Measurements from ENCODE around the gene GHR.
A peak's percentile ranks its signal among the peaks of the same experiment; 100 is the strongest.
"Not testable (repeated sequence)": the region's sequence is repeated elsewhere in the genome, so short reads cannot be mapped to it uniquely, and the experiment has no call there.

GHR gene

GRCh38 chr5:42656651-42657015, 233.4 kb downstream of the GHR start:
- H2AFZ ChIP-seq (ENCODE audit: low read length): peak overlapping the region; percentile 99
- H3K4me2 ChIP-seq (ENCODE audit: low read depth, low read length, poor library complexity, severe bottlenecking): peak overlapping the region; percentile 73
- TF ChIP-seq CTCF (conservative IDR thresholded peaks at IDR 0.05; ENCODE audit: low read length) (peak; percentile 58), EZH2phosphoT487 (IDR thresholded peaks at IDR 0.05; ENCODE audit: borderline replicate concordance) (no peak)

DNA sequence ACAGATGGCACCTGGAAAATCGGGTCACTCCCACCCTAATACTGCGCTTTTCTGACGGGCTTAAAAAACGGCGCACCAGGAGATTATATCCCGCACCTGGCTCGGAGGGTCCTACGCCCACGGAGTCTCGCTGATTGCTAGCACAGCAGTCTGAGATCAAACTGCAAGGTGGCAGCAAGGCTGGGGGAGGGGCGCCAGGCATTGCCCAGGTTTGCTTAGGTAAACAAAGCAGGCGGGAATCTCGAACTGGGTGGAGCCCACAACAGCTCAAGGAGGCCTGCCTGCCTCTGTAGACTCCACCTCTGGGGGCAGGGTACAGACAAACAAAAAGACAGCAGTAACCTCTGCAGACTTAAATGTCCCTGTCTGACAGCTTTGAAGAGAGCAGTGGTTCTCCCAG, 236.6 kb downstream of the GHR start:
- H3K9me3 ChIP-seq (ENCODE audit: insufficient read depth, low read depth, low read length); H3F3A ChIP-seq (ENCODE audit: low read depth); H3K9me2 ChIP-seq (replicated peaks; ENCODE audit: low read depth, low read length); H3K27me3 ChIP-seq (ENCODE audit: insufficient read depth, low read length, poor library complexity, severe bottlenecking); H3K4me1 ChIP-seq (ENCODE audit: insufficient read depth, low read length, poor library complexity, severe bottlenecking); H4K20me1 ChIP-seq (ENCODE audit: insufficient read depth, low read length, poor library complexity, severe bottlenecking); H3K4me3 ChIP-seq (ENCODE audit: low read length, poor library complexity, severe bottlenecking); H3K36me3 ChIP-seq (ENCODE audit: insufficient read depth, low read length); H3K4me2 ChIP-seq (ENCODE audit: low read depth, low read length, poor library complexity, severe bottlenecking); H3K9ac ChIP-seq (ENCODE audit: low read depth, low read length, poor library complexity, severe bottlenecking); H2AFZ ChIP-seq (ENCODE audit: low read length); H3K79me2 ChIP-seq (ENCODE audit: insufficient read depth, low read length): not testable (repeated sequence)

More at GRCh38 chr5:42656651-42657015, 233.4 kb downstream of the GHR start:
- H3K36me3 ChIP-seq (ENCODE audit: insufficient read depth, low read length): no peaks in the 10 kb centered on the region
- peak overlapping the region; percentile 57 for H3K4me3 ChIP-seq (ENCODE audit: low read length, poor library complexity, severe bottlenecking)
- H3K27me3 ChIP-seq (ENCODE audit: insufficient read depth, low read length, poor library complexity, severe bottlenecking): no peaks in the 10 kb centered on the region
- H3K9me2 ChIP-seq (replicated peaks; ENCODE audit: low read depth, low read length): no peaks in the 10 kb centered on the region
- peaks cover 4% of the 10 kb centered on the region for H3K4me1 ChIP-seq (ENCODE audit: insufficient read depth, low read length, poor library complexity, severe bottlenecking)
- no peaks in the 10 kb centered on the region for H3K9me3 ChIP-seq (ENCODE audit: insufficient read depth, low read depth, low read length)
- H3K9ac ChIP-seq (ENCODE audit: low read depth, low read length, poor library complexity, severe bottlenecking): peak overlapping the region; percentile 55
- H3K79me2 ChIP-seq (ENCODE audit: insufficient read depth, low read length): no peaks in the 10 kb centered on the region
- H4K20me1 ChIP-seq (ENCODE audit: insufficient read depth, low read length, poor library complexity, severe bottlenecking): no peaks in the 10 kb centered on the region
- H3F3A ChIP-seq (ENCODE audit: low read depth): no peaks in the 10 kb centered on the region

GRCh38 chr5:42665857-42666256, 242.6 kb downstream of the GHR start:
- Histone ChIP-seq H3K4me1 (ENCODE audit: insufficient read depth, low read length, poor library complexity, severe bottlenecking) (no peaks in the 10 kb centered on the region), H2AFZ (ENCODE audit: low read length) (no peak overlapping the region), H3K9me3 (ENCODE audit: insufficient read depth, low read depth, low read length) (no peaks in the 10 kb centered on the region), H3K36me3 (ENCODE audit: insufficient read depth, low read length) (no peaks in the 10 kb centered on the region), H3K9me2 (replicated peaks; ENCODE audit: low read depth, low read length) (no peaks in the 10 kb centered on the region), H3K9ac (ENCODE audit: low read depth, low read length, poor library complexity, severe bottlenecking) (no peak overlapping the region), H3K4me3 (ENCODE audit: low read length, poor library complexity, severe bottlenecking) (no peak overlapping the region), H3F3A (ENCODE audit: low read depth) (no peaks in the 10 kb centered on the region), H3K4me2 (ENCODE audit: low read depth, low read length, poor library complexity, severe bottlenecking) (no peak overlapping the region), H3K27me3 (ENCODE audit: insufficient read depth, low read length, poor library complexity, severe bottlenecking) (no peaks in the 10 kb centered on the region), H4K20me1 (ENCODE audit: insufficient read depth, low read length, poor library complexity, severe bottlenecking) (no peaks in the 10 kb centered on the region), H3K79me2 (ENCODE audit: insufficient read depth, low read length) (no peaks in the 10 kb centered on the region)
- TF ChIP-seq EZH2phosphoT487 (IDR thresholded peaks at IDR 0.05; ENCODE audit: borderline replicate concordance) (no peak), CTCF (conservative IDR thresholded peaks at IDR 0.05; ENCODE audit: low read length) (no peak)

GRCh38 chr5:42666869-42667268, 243.6 kb downstream of the GHR start:
- no peaks in the 10 kb centered on the region for H3F3A ChIP-seq (ENCODE audit: low read depth)
- H3K4me2 ChIP-seq (ENCODE audit: low read depth, low read length, poor library complexity, severe bottlenecking): no peak overlapping the region
- no peak overlapping the region for H2AFZ ChIP-seq (ENCODE audit: low read length)
- H3K36me3 ChIP-seq (ENCODE audit: insufficient read depth, low read length): no peaks in the 10 kb centered on the region
- H3K9ac ChIP-seq (ENCODE audit: low read depth, low read length, poor library complexity, severe bottlenecking): no peak overlapping the region
- TF ChIP-seq EZH2phosphoT487 (IDR thresholded peaks at IDR 0.05; ENCODE audit: borderline replicate concordance): no peak
- no peak for TF ChIP-seq CTCF (conservative IDR thresholded peaks at IDR 0.05; ENCODE audit: low read length)
- no peaks in the 10 kb centered on the region for H3K9me2 ChIP-seq (replicated peaks; ENCODE audit: low read depth, low read length)
- H3K4me3 ChIP-seq (ENCODE audit: low read length, poor library complexity, severe bottlenecking): no peak overlapping the region
- H3K27me3 ChIP-seq (ENCODE audit: insufficient read depth, low read length, poor library complexity, severe bottlenecking): no peaks in the 10 kb centered on the region
- no peaks in the 10 kb centered on the region for H3K4me1 ChIP-seq (ENCODE audit: insufficient read depth, low read length, poor library complexity, severe bottlenecking)
- H3K79me2 ChIP-seq (ENCODE audit: insufficient read depth, low read length): no peaks in the 10 kb centered on the region
- no peaks in the 10 kb centered on the region for H4K20me1 ChIP-seq (ENCODE audit: insufficient read depth, low read length, poor library complexity, severe bottlenecking)
- H3K9me3 ChIP-seq (ENCODE audit: insufficient read depth, low read depth, low read length): no peaks in the 10 kb centered on the region

Data from Loucy (cell line).